GM21526 (cell line): ENCODE results near the gene GLB1L3.
"Not testable (repeated sequence)": the region's sequence is repeated elsewhere in the genome, so short reads cannot be mapped to it uniquely, and the experiment has no call there.

Experiments
- ATAC-seq: cut with Tn5 transposase; IDR thresholded peaks from one replicate; pipeline ENCODE4 v1.9.1; 2021; ENCODE audit warnings: moderate library complexity; ENCODE audit not compliant: unreplicated experiment, low FRiP score

GLB1L3 gene

GRCh38 chr11:134294664-134295063 is 18.5 kb downstream of the GLB1L3 start:
- no peak for ATAC-seq

GRCh38 chr11:134312223-134312622 is 36.0 kb downstream of the GLB1L3 start:
- no peak for ATAC-seq

GRCh38 chr11:134312807-134313206 is 36.6 kb downstream of the GLB1L3 start:
- no peak for ATAC-seq

- ATAC-seq = no peak
Observed at GRCh38 chr11:134313379-134313778, 37.2 kb downstream of the GLB1L3 start.

GRCh38 chr11:134313821-134314607 is 37.8 kb downstream of the GLB1L3 start:
- no peak for ATAC-seq

- no peak for ATAC-seq
Observed at GRCh38 chr11:134317103-134317502, 40.9 kb downstream of the GLB1L3 start.

GRCh38 chr11:134321373-134321772 is 45.2 kb downstream of the GLB1L3 start:
- not testable (repeated sequence) for ATAC-seq

GRCh38 chr11:134322553-134322952 is 46.4 kb downstream of the GLB1L3 start:
- ATAC-seq = no peak

- no peak for ATAC-seq
Observed at GRCh38 chr11:134328433-134328832, 52.3 kb downstream of the GLB1L3 start.

GRCh38 chr11:134330611-134331353 is 54.6 kb downstream of the GLB1L3 start:
- no peak for ATAC-seq

GRCh38 chr11:134331354-134332188 is 55.4 kb downstream of the GLB1L3 start, which contains the start of gene GLB1L2:
TSS of gene GLB1L2 (plus strand) at chr11:134331988. CDS start at chr11:134332062, 74 bp downstream.
- ATAC-seq = peak; percentile 76

- ATAC-seq = no peak
Observed at GRCh38 chr11:134332189-134332631, 56.0 kb downstream of the GLB1L3 start.

GRCh38 chr11:134332782-134333181 is 56.6 kb downstream of the GLB1L3 start:
- ATAC-seq = no peak

- ATAC-seq = no peak
Observed at GRCh38 chr11:134333312-134333711, 57.1 kb downstream of the GLB1L3 start.

- no peak for ATAC-seq
Observed at GRCh38 chr11:134333946-134334345, 57.8 kb downstream of the GLB1L3 start.

- ATAC-seq = no peak
Observed at GRCh38 chr11:134334796-134335571, 58.8 kb downstream of the GLB1L3 start.

GRCh38 chr11:134337051-134337450 is 60.9 kb downstream of the GLB1L3 start:
- no peak for ATAC-seq

GRCh38 chr11:134338068-134338467 is 61.9 kb downstream of the GLB1L3 start:
- no peak for ATAC-seq

- ATAC-seq = no peak
Observed at GRCh38 chr11:134338654-134339053, 62.5 kb downstream of the GLB1L3 start.

- no peak for ATAC-seq
Observed at GRCh38 chr11:134339756-134340155, 63.6 kb downstream of the GLB1L3 start.
